Fibroblast of skin of right biceps (primary cell): ENCODE results near the gene KIF1A.
"Not testable (repeated sequence)": the region's sequence is repeated elsewhere in the genome, so short reads cannot be mapped to it uniquely, and the experiment has no call there.

ENCODE experiments used
- DNase-seq: peaks from one replicate; pipeline ENCODE4 v3.0.0-alpha.2; 2013

The KIF1A gene

DNA sequence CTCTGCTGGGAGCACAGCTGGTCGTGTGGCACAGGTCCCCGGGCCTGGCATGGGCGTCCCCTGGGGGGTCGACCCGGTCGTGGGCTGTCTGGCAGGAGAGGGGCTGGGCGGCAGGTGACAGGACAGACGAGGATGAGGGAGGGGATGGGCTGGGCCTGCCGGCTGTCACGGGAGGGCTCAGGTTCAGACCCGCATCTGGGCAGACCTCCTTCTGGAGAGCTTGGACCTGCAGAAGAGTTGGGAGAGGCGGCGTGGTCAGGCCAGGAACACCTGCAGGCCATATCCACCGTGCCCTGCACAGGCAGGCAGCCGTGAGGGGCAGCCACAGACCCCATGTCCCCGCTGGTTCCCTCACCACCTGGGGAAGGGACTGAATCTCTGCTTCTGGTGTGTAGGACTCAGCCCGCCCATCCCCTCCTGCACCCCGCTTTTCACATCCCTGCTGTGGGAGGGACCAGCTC, 102.8 kb downstream of the KIF1A start:
- DNase-seq: no peak

GRCh38 chr2:240716130-240716798, 103.8 kb downstream of the KIF1A start:
- no peak for DNase-seq

GRCh38 chr2:240714747-240715725, 105.0 kb downstream of the KIF1A start:
- DNase-seq: no peak

DNA sequence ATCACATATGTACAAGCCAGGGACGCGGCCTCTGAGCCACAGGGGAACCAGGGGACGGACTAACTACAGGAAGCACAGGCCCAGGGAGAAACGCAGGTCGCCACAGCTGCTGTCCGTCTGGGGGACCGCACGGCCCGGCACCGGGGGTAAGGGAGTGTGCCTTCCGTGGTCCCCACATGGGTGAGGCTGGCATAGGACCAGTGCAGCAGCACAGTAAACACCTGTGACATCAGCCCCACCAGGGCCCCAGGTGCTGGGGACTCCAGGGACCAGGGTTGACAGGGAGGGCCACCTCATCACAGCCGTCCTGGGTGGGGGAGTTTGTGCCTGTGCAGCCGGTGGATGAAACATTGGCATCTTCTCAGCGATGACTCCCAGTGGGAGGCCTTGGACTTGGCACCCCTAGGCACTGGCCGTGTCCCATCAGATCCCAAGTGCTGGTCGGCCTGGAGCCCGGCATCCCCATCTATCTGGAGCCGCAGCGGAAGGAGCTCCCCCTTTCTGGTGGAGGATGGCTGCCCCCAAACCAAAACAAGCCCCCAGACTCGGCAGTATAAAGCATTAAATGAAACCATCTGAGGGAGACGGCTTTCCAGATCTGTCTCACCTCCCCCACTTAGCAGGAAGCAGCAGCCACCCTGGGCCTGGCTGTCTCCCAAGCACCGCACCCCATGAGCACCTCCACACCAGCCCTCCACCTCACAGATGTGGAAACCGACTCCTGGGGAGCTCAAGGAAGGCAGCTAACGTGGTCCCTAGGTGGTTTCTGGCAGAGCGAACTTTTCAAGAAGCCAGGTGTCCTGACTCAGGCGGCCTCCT, 105.9 kb downstream of the KIF1A start:
- DNase-seq: no peak

GRCh38 chr2:240713071-240713927, 106.7 kb downstream of the KIF1A start:
- no peak for DNase-seq

- DNase-seq: no peak
Measured at GRCh38 chr2:240712121-240712520, 107.9 kb downstream of the KIF1A start.

- no peak for DNase-seq
Measured at GRCh38 chr2:240711701-240712100, 108.3 kb downstream of the KIF1A start.

GRCh38 chr2:240711296-240711695, 108.7 kb downstream of the KIF1A start:
- no peak for DNase-seq

DNA sequence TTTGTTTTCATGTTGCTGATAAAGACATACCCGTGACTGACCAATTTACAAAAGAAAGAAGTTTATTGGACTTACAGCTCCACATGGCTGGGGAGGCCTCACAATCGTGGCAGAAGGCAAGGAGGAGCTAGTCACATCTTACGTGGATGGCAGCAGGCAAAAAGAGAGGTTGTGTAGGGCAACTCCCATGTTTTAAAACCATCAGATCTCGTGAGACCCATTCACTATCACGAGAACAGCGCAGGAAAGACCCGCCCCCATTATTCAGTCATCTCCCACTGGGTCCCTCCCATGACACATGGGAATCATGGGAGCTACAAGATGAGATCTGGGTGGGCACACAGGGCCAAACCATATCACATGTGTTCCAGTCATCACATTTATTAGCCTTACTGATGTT, 111.6 kb downstream of the KIF1A start:
- no peak for DNase-seq

DNA sequence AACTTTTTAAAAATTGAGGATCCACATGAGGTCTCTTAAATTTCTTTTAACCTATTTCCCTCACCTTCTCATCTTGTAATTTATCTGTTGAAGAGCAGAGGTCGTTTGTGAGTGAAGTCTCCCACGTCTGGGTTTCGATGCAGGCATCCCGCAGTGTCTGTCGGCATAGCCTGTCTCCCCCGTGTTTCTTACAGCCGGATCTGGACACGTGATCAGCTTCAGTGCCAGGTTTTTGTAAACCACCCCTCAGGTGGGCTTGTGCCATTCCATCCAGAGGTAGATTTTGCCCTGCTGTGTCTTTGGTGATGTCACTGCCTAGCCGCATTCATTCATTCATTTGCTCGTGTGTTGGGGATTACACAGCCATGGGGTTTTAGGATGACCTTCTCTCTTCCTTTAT, 112.2 kb downstream of the KIF1A start:
- no peak for DNase-seq

DNA sequence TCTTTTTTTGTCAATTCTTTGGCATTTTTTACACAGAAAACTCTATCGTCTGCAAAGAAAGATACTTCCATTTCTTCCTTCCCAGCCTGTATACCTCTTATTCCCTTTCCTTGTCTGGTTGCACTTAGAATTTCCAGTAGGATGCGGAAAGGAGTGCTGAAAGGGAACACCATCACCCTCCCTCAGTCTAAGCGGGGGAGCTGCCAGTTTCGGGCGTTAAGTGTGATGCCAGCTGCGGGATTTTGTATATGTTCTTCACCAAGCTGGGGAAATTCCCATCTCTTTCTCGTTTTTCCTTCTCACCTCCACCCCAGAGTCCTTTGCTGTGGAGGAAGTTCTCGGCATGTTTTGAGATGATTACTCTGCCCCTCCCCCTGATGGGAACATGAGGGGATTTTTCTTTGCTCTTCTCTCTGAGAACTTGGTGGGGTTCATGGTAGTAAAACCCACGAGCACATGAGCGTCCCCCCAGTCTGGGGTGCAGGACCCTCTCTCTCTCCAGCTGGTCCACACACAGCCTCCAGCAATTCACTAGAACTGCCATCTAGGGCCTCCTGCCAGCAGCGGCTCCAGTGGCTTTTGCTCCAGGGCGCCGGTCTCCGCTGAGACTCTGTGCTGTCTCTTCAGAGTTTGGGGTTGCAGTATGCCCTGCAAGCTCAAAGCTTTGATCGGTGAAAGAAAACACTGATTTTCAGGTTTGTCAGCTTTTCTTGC, 112.8 kb downstream of the KIF1A start:
- no peak for DNase-seq

GRCh38 chr2:240705204-240705791, 114.7 kb downstream of the KIF1A start:
- no peak for DNase-seq

DNA sequence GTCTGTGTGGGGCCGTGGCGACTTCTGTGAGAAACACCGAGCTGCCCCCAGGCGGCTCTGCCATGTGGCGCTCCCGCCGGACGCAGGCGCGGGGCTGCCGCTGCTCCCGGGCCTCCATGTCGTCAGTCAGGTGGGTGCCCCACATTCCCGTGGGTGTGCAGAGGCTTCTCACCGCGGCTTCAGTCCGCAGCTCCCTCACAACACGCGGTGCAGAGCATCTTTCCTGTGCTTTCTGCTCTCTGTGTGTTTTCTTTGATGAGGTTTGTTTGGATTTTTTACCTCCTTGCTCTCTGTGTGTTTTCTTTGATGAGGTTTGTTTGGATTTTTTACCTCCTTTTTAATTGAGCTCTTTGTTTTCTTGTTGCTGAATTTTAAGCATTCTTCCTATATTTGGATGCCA, 115.4 kb downstream of the KIF1A start:
- no peak for DNase-seq

- no peak for DNase-seq
Measured at GRCh38 chr2:240703417-240704341, 116.3 kb downstream of the KIF1A start.

- no peak for DNase-seq
Measured at GRCh38 chr2:240702640-240703011, 117.4 kb downstream of the KIF1A start.

- DNase-seq: no peak
Measured at GRCh38 chr2:240701736-240702639, 118.0 kb downstream of the KIF1A start.

DNA sequence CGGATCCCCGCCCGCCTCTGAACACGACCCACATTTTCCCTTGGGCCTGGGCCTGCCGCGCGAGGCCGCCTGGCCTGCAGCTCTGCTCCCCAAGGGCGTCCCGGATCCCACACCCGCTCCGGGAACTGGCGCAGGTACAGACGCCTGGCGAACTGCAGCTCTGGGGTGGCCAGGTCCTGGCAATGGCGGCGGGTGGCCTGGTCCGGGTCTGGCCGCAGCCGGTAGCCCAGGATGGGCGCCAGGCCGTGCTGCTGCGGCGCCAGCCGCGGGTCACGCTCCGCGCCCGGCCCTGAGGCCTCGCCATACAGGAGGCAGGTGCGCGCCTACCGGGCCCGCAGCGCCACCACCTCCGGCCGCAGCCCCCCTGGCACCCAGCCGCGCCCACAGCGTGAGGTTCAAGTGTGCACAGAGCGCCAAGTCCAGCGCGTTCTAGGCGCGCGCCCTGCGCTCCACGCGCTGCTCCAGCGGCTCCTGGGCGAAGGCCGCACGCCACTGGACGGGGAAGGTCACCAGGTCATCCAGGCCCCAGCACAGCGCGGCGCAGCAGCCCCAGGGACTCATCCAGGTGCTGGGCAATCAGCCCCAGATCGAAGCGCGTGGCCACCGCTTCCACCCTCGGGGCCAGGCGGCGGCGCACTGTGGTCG, 118.8 kb downstream of the KIF1A start:
- DNase-seq: no peak

- DNase-seq: not testable (repeated sequence)
Measured at GRCh38 chr2:240700616-240701015, 119.4 kb downstream of the KIF1A start.
